ENCODE results near the gene VPS16. TPM values are rescaled to one million over a fixed set of nuclear protein-coding genes. Genes with fewer than 3 reads are reported as not detected.
"Not testable (repeated sequence)": the region's sequence is repeated elsewhere in the genome, so short reads cannot be mapped to it uniquely, and the experiment has no call there.

Gene VPS16
- total RNA-seq, 1 experiment from 2014 or later: 48.1 TPM

GRCh38 chr20:2807019-2807418 is 33.5 kb upstream of the VPS16 start:
- no peak for DNase-seq (ENCODE audit: low spot score)

DNA sequence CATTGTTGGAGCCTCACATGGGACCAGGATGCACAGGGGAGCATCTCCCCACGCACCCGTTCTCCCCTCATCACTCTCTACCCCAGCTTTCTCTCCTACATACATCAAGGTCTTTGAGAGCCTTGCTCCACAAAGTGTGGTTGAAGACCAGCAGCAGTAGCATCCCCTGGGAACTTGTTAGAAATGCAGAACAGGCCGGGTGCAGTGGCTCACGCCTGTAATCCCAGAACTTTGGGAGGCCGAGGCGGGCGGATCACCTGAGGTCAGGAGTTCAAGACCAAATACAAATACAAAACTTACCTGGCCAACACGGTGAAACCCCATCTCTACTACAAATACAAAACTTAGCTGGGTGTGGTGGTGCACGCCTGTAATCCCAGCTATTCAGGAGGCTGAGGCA is 32.6 kb upstream of the VPS16 start:
- not testable (repeated sequence) for DNase-seq (ENCODE audit: low spot score)

- DNase-seq (ENCODE audit: low spot score): no peak
Measured at GRCh38 chr20:2809690-2810089, 30.9 kb upstream of the VPS16 start.

DNA sequence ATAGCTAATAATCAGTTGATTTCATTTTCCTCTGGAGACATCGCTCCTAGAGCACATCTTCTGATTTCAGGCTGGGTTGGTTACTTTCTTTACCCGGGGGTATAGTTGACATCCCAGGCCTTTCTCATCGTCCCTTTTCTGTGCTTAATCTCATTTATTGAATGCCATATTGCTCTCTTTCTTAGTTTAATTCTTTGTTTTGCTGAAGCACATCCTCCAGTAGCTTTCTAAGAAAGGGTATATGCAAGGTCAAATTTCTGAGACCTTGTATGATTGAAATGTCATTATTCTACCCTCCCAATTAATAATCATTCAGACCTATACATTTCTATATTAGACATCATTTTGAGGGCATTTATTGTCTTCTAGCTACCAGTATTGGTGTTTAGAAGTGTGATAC is 28.4 kb upstream of the VPS16 start:
- DNase-seq (ENCODE audit: low spot score): no peak

GRCh38 chr20:2814076-2814475 is 26.5 kb upstream of the VPS16 start:
- no peak for DNase-seq (ENCODE audit: low spot score)

DNA sequence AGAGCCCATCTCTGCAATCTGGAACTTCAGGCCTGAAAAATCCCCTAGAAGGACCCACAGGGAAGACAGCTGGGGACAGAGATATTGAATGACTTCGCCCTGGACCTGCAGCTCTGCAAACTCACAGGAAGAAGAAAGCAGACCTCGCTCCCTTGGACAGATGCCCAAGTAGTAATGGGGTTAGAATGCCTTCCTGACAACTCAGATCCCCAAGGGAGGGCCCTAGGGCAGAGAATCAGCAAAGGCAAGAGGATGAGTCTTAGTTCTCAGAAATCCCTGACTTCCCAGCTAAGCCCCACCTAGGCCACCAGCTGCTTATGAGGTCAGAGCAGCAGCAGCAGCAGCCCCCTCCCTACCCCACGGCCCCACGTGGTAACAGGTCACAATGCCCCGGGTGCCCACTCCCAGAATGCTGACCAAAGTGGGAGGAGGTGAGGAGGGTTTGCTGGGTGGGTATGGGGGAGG is 25.9 kb upstream of the VPS16 start, which contains the start of gene C20orf141:
C20orf141 (plus strand) TSS at position 401 of the 465 bp plus-strand sequence. CDS start 198 bp downstream, outside the sequence.
- peak; percentile 95 for DNase-seq (ENCODE audit: low spot score)

DNA sequence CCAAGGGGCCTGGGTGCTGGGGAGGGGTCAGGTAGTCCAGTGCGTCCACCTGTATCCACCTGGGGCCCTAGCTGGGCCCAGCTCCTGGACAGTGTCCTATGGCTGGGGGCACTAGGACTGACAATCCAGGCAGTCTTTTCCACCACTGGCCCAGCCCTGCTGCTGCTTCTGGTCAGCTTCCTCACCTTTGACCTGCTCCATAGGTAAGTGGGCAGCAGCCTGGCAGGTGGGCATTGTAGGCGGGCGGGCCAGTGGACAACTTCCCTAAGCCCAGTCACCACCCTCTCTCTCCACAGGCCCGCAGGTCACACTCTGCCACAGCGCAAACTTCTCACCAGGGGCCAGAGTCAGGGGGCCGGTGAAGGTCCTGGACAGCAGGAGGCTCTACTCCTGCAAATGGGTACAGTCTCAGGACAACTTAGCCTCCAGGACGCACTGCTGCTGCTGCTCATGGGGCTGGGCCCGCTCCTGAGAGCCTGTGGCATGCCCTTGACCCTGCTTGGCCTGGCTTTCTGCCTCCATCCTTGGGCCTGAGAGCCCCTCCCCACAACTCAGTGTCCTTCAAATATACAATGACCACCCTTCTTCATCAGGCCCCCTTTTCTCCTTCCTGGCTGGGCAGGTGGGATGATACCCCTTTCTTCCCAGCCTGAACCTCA is 25.2 kb upstream of the VPS16 start:
- no peak for DNase-seq (ENCODE audit: low spot score)

DNA sequence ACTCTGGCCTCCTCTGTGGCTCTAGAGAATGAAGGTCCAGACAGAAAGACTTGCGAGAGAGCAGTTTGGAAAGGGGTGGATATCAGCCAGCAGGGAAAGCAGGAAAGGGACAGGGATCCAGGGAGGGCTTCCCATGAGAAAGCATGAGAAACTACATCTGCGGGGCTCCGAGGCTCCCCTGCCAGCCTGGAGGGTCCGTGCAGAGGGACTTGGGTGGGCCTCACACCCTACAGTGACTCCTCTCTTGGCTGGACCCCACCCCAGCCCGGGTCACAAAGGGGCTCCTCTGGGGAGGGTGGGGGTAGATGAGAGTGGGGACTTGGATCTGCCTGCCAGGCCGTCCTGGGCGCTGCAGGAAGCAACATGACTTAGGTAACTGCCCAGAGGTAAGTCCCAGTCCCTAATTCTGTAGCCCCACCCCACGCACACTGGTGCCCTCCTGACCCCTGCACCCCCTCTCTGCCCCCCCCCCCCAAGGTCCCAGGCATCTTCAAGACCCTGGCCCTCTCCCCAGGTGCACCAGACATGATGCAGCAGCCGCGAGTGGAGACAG is 24.4 kb upstream of the VPS16 start, which contains the start of gene TMEM239:
TMEM239 (plus strand) TSS at position 335 of the 553 bp plus-strand sequence; CDS start at position 526, 191 bp downstream.
- DNase-seq (ENCODE audit: low spot score): no peak

DNA sequence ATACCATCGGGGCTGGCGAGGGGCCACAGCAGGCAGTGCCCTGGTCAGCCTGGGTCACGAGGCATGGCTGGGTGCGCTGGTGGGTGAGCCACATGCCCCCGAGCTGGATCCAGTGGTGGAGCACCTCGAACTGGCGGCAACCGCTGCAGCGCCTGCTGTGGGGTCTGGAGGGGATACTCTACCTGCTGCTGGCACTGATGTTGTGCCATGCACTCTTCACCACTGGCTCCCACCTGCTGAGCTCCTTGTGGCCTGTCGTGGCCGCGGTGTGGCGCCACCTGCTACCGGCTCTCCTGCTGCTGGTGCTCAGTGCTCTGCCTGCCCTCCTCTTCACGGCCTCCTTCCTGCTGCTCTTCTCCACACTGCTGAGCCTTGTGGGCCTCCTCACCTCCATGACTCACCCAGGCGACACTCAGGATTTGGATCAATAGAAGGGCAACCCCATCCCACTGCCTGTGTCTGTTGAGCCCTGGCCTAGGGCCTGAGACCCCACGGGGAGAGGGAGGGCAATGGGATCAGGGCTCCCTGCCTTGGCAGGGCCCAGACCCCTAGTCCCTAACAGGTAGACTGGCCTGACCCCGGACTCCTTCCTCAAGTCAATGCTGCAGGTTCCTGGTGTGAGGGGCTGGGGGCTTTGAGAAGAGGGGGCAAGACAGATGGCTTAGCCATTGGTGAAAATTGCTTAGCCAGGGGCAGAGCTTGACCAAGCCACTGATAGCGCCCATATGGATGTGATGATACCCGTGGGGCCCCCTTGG is 23.8 kb upstream of the VPS16 start:
- DNase-seq (ENCODE audit: low spot score): no peak

GRCh38 chr20:2817341-2817726 is 23.2 kb upstream of the VPS16 start:
- DNase-seq (ENCODE audit: low spot score): no peak

- DNase-seq (ENCODE audit: low spot score): no peak
Measured at GRCh38 chr20:2817891-2818595, 22.5 kb upstream of the VPS16 start.

- DNase-seq (ENCODE audit: low spot score): no peak
Measured at GRCh38 chr20:2820084-2820895, 20.3 kb upstream of the VPS16 start.

- no peak for DNase-seq (ENCODE audit: low spot score)
Measured at GRCh38 chr20:2820896-2821869, 19.4 kb upstream of the VPS16 start.

- peak; percentile 38 for DNase-seq (ENCODE audit: low spot score)
Measured at GRCh38 chr20:2822073-2822472, 18.5 kb upstream of the VPS16 start.

- DNase-seq (ENCODE audit: low spot score): no peak
Measured at GRCh38 chr20:2825761-2826160, 14.8 kb upstream of the VPS16 start.

GRCh38 chr20:2826655-2827054 is 13.9 kb upstream of the VPS16 start:
- DNase-seq (ENCODE audit: low spot score): no peak

GRCh38 chr20:2829376-2829775 is 11.2 kb upstream of the VPS16 start:
- no peak for DNase-seq (ENCODE audit: low spot score)

GRCh38 chr20:2831206-2831605 is 9.3 kb upstream of the VPS16 start:
- not testable (repeated sequence) for DNase-seq (ENCODE audit: low spot score)

GRCh38 chr20:2833761-2834160 is 6.8 kb upstream of the VPS16 start:
- DNase-seq (ENCODE audit: low spot score): no peak
